HL-60 (cell line): ENCODE data around the gene SNX3.

Experiments
- CTCF ChIP-seq: IDR thresholded peaks from one replicate; pipeline ENCODE4 v1.5.1; 2011; ENCODE audit warnings: low read length, control low read depth, inconsistent platforms; ENCODE audit not compliant: insufficient read depth
- POLR2AphosphoS5 ChIP-seq: IDR thresholded peaks from 2 replicates; pipeline ENCODE4 v1.6.1; 2012; ENCODE audit warnings: low read depth
- REST ChIP-seq: IDR thresholded peaks from 2 replicates; pipeline ENCODE4 v1.6.1; 2012; ENCODE audit warnings: low read depth; ENCODE audit not compliant: insufficient replicate concordance

- TF ChIP-seq CTCF: no peak
- no peak for TF ChIP-seq REST
- no peak for TF ChIP-seq POLR2AphosphoS5
Measured at GRCh38 chr6:108163267-108163643, 97.6 kb downstream of the SNX3 start.
